ENCODE results near the gene SLCO2A1.

The SLCO2A1 gene

DNA sequence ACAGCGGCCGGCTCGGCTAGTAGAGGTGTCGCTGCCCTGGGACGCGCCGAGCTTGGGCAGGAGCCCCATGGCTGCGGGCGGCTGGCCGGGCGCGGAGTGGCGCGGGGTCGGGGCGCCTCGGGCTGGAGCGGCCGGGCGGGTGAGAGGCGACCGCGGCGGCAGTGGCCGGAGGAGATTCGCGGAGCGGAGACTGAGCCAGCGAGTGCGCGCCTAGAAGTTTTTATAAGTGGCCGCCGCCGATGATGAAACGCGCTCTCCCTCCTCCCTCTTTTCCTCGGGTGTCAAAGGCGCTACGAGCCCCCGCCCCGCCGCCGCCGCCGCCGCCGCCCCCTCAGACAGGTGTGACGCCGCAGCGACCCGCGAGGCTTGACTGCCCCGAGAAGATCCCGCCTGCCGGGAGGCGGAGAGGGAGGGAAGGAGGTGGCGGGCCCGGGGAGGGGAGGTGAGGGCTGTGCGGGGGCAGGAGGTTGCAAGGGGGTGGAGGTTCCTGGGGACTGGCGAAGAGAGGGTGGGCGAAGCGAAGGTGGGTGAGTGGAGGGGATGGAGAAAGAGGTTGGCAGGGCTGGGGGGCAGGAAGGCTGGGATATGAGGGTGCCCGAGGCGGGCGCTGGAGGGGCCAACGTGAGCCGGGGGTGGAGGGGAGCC lies at the start of gene SLCO2A1:
Gene SLCO2A1 (minus strand): TSS at position 192 of the 645 bp plus-strand sequence. CDS start 123 bp downstream, at position 69.
- no peak for DNase-seq (ENCODE audit: low read depth, low spot score)
- Histone ChIP-seq H3K27ac (ENCODE audit: low read length) (no peak within 1 kb of the TSS), H3K4me3 (ENCODE audit: low read length) (peak within 1 kb of the TSS; percentile 71; the same call in 1 of the 2 replicates), H3K9me3 (ENCODE audit: control insufficient read depth, insufficient read depth, low read length) (no peaks in the 10 kb centered on the region), H3K36me3 (ENCODE audit: control insufficient read depth, insufficient read depth, low read length) (no peaks in the 10 kb centered on the region), H3K4me1 (ENCODE audit: control insufficient read depth, insufficient read depth, low read length) (no peaks in the 10 kb centered on the region), H3K27me3 (ENCODE audit: control insufficient read depth, insufficient read depth, low read length) (peaks cover 11% of the 10 kb centered on the region; the same call in 1 of the 2 replicates)
- no CpG with 5 or more reads among the region's 67 CpGs for WGBS (ENCODE audit: insufficient coverage, insufficient read length)

DNA sequence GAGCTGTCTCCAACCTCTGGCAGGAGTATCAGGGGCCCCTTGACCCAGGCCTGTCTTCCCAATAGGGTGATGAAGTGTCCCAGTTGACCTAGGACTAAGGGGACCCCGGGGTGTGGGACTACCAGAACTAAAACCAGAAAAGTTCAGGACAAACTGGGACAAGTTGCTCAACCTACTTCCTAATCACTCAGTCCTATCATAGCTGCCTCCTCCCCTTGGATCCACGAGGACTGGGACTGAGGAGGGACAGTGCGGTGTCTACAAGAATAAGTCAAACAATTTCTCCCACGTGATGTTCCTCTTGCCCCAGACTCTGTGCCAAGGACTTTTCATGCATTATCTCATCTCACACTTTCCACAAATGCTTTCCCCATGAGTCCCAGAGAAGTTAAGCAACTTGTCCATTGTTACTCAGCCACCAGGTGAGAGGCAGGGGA lies 49.4 kb upstream of the SLCO2A1 start:
- no peaks in the 10 kb centered on the region for H3K4me1 ChIP-seq (ENCODE audit: control insufficient read depth, insufficient read depth, low read length)
- H3K4me3 ChIP-seq (ENCODE audit: low read length) = no peak overlapping the region
- H3K36me3 ChIP-seq (ENCODE audit: control insufficient read depth, insufficient read depth, low read length) = no peaks in the 10 kb centered on the region
- no peak overlapping the region for H3K27ac ChIP-seq (ENCODE audit: low read length)
- H3K27me3 ChIP-seq (ENCODE audit: control insufficient read depth, insufficient read depth, low read length) = no peaks in the 10 kb centered on the region
- DNase-seq (ENCODE audit: low read depth, low spot score) = no peak
- no CpG with 5 or more reads among the region's 4 CpGs for WGBS (ENCODE audit: insufficient coverage, insufficient read length)
- no peaks in the 10 kb centered on the region for H3K9me3 ChIP-seq (ENCODE audit: control insufficient read depth, insufficient read depth, low read length)

DNA sequence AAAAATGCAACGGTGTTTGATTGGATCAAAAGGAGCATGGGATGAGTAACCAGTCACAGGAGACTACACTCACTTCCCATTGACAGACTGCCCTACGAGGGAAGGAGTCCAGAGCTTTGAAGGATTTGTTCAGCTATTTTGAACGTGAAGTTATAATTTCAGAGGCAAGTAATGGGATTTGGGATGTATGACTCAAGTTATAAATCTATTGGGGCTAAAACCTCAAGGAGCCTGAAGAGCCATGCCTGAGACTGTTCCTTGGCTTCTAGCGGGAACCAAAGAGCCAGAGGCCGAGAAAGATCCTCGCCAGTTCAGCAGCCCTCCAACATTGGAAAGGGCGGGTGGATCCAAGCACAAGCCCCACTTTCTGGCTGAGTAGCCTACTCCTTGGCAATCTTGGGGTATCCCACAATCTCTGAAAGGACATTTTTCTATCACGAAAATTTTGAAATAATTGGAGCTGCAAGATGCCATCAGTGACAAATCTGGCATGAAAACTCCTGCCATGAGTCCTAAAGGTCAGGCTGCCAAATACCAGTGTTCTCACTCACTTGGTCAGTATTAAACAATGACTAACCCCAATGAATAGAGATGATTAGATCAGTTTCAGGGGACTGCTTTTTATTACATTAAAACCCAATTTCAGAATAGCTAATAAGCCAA lies 48.6 kb upstream of the SLCO2A1 start:
- no peak overlapping the region for H3K4me3 ChIP-seq (ENCODE audit: low read length)
- H3K9me3 ChIP-seq (ENCODE audit: control insufficient read depth, insufficient read depth, low read length) = no peaks in the 10 kb centered on the region
- H3K4me1 ChIP-seq (ENCODE audit: control insufficient read depth, insufficient read depth, low read length) = no peaks in the 10 kb centered on the region
- no peak for DNase-seq (ENCODE audit: low read depth, low spot score)
- no peaks in the 10 kb centered on the region for H3K27me3 ChIP-seq (ENCODE audit: control insufficient read depth, insufficient read depth, low read length)
- no peak overlapping the region for H3K27ac ChIP-seq (ENCODE audit: low read length)
- H3K36me3 ChIP-seq (ENCODE audit: control insufficient read depth, insufficient read depth, low read length) = no peaks in the 10 kb centered on the region
- no CpG with 5 or more reads among the region's 8 CpGs for WGBS (ENCODE audit: insufficient coverage, insufficient read length)

DNA sequence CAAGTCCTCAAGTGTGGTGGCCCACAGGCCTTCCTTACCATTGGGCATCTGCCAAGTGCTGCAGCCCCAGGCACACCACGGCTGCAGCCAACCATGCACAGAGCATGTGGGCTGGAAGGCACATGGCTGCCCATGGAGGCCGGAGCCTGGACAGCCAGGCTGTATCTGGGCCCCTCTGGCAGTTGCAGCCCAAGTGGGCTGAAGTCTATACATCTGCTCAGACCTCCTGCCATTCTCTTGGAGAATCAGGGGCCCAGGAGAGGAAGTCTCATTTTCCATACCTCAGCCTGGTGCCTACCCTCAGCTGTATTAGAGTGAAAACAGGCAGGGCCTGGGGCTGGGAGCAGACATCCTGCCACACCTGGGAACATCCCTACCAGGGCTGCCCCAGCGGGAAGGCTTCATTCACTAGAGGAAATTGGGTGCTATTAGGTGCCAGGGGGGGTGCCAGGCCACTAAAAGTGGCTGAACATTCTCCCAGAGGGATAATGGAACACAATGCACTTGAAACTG lies 48.0 kb upstream of the SLCO2A1 start:
- no peak overlapping the region for H3K4me3 ChIP-seq (ENCODE audit: low read length)
- H3K4me1 ChIP-seq (ENCODE audit: control insufficient read depth, insufficient read depth, low read length) = no peaks in the 10 kb centered on the region
- no peaks in the 10 kb centered on the region for H3K36me3 ChIP-seq (ENCODE audit: control insufficient read depth, insufficient read depth, low read length)
- H3K27ac ChIP-seq (ENCODE audit: low read length) = no peak overlapping the region
- no peaks in the 10 kb centered on the region for H3K27me3 ChIP-seq (ENCODE audit: control insufficient read depth, insufficient read depth, low read length)
- WGBS (ENCODE audit: insufficient coverage, insufficient read length) = no CpG with 5 or more reads among the region's 3 CpGs
- H3K9me3 ChIP-seq (ENCODE audit: control insufficient read depth, insufficient read depth, low read length) = no peaks in the 10 kb centered on the region
- DNase-seq (ENCODE audit: low read depth, low spot score) = no peak

DNA sequence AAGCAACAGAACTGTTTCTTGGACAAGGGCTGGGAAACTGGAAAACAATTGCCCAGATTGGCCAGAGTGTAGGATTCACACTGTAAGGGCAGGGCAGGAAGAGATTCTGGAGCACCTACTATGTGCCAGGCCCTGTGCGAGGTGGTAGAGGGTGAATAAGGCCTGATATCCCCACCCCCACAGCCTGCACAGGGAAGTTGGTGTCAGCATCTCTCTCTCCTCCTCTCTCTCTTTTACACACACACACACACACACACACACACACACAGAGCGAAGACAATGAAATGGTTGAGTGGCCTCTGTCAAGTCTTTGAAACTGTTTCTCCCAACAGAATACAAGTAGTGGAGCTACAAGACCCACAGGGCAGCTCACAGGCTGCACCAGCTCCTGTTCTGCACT lies 47.1 kb upstream of the SLCO2A1 start:
- Histone ChIP-seq H3K4me3 (ENCODE audit: low read length) (no peak overlapping the region), H3K4me1 (ENCODE audit: control insufficient read depth, insufficient read depth, low read length) (no peaks in the 10 kb centered on the region), H3K27ac (ENCODE audit: low read length) (no peak overlapping the region), H3K27me3 (ENCODE audit: control insufficient read depth, insufficient read depth, low read length) (no peaks in the 10 kb centered on the region), H3K9me3 (ENCODE audit: control insufficient read depth, insufficient read depth, low read length) (no peaks in the 10 kb centered on the region), H3K36me3 (ENCODE audit: control insufficient read depth, insufficient read depth, low read length) (no peaks in the 10 kb centered on the region)
- WGBS (ENCODE audit: insufficient coverage, insufficient read length) = no CpG with 5 or more reads among the region's 2 CpGs
- DNase-seq (ENCODE audit: low read depth, low spot score) = no peak

DNA sequence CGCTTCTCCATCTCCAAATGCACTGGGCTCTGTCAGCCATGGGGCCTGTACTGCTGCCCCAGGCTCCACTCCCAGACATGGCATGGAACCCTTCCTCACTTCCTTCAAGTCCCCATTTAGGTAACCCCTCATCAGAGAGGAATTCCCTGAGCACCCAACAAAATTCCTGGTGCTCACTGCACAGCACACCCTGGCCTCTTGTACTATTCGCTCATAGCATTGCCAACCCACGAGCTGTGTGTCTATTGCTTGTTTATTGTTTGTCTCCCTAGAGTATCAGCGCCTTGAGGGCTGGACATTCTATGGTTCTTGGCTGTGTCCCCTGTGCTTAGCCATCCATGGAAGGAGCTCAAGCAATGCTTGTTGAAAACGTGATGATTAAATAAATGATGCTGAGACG lies 46.1 kb upstream of the SLCO2A1 start:
- Histone ChIP-seq H3K4me3 (ENCODE audit: low read length) (no peak overlapping the region), H3K27me3 (ENCODE audit: control insufficient read depth, insufficient read depth, low read length) (no peaks in the 10 kb centered on the region), H3K4me1 (ENCODE audit: control insufficient read depth, insufficient read depth, low read length) (no peaks in the 10 kb centered on the region), H3K9me3 (ENCODE audit: control insufficient read depth, insufficient read depth, low read length) (no peaks in the 10 kb centered on the region), H3K36me3 (ENCODE audit: control insufficient read depth, insufficient read depth, low read length) (no peaks in the 10 kb centered on the region), H3K27ac (ENCODE audit: low read length) (no peak overlapping the region)
- WGBS (ENCODE audit: insufficient coverage, insufficient read length) = no CpG with 5 or more reads among the region's 6 CpGs
- DNase-seq (ENCODE audit: low read depth, low spot score) = no peak

DNA sequence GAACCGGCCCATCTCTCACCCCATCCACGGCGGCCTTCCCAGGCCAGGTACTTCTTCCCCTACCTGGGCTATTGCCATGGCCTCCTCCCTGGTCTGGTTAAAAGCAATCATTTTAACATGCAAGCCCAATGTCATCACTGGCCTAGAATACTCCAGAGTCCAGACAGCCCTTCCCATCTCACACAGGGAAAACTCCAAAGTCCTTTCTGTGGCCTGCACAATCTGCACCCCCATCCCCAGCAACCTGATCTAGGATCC lies 45.8 kb upstream of the SLCO2A1 start:
- Histone ChIP-seq H3K36me3 (ENCODE audit: control insufficient read depth, insufficient read depth, low read length) (no peaks in the 10 kb centered on the region), H3K4me1 (ENCODE audit: control insufficient read depth, insufficient read depth, low read length) (no peaks in the 10 kb centered on the region), H3K27ac (ENCODE audit: low read length) (no peak overlapping the region), H3K27me3 (ENCODE audit: control insufficient read depth, insufficient read depth, low read length) (no peaks in the 10 kb centered on the region), H3K9me3 (ENCODE audit: control insufficient read depth, insufficient read depth, low read length) (no peaks in the 10 kb centered on the region), H3K4me3 (ENCODE audit: low read length) (no peak overlapping the region)
- DNase-seq (ENCODE audit: low read depth, low spot score) = no peak
- WGBS (ENCODE audit: insufficient coverage, insufficient read length) = no CpG with 5 or more reads among the region's 3 CpGs

DNA sequence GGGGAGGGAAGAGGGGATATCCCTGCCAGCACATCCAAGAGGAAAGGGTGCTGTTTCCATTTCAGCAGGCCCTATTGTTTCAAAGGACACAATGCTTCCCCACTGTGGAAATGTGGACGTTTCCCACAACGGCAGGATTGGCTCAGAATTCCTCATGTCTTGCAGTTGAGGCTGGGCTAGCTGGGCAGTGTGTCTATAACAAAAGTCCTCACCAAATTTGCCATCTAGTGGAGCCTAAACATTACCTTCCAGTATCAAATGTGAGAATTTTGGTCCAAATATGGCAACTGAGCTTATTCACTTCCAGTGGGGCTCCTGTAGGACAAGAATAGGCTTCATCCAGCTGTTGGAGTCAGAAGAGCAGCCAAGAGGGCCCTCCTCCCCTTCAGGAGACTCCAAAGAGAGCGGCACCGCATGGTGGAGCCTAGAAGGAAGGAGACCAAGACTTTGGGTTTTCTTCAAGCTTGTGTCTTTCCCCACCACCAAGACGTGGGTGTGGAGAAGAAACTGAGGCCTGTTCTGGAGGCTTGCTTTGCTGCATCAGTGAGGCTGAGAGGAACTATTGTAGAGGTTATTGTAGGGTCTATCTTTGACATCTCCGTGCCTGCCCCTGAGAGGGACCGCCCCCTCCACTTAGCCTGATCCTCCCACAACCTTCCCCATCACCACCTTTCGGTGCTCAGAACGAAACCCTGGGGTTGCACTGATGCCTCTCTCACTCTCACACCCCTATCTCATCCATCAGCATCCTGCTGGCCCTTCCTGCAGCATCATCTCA lies 45.3 kb upstream of the SLCO2A1 start:
- WGBS (ENCODE audit: insufficient coverage, insufficient read length) = no CpG with 5 or more reads among the region's 9 CpGs
- Histone ChIP-seq H3K27me3 (ENCODE audit: control insufficient read depth, insufficient read depth, low read length) (no peaks in the 10 kb centered on the region), H3K36me3 (ENCODE audit: control insufficient read depth, insufficient read depth, low read length) (no peaks in the 10 kb centered on the region), H3K27ac (ENCODE audit: low read length) (no peak overlapping the region), H3K4me3 (ENCODE audit: low read length) (no peak overlapping the region), H3K9me3 (ENCODE audit: control insufficient read depth, insufficient read depth, low read length) (no peaks in the 10 kb centered on the region), H3K4me1 (ENCODE audit: control insufficient read depth, insufficient read depth, low read length) (no peaks in the 10 kb centered on the region)
- DNase-seq (ENCODE audit: low read depth, low spot score) = no peak

DNA sequence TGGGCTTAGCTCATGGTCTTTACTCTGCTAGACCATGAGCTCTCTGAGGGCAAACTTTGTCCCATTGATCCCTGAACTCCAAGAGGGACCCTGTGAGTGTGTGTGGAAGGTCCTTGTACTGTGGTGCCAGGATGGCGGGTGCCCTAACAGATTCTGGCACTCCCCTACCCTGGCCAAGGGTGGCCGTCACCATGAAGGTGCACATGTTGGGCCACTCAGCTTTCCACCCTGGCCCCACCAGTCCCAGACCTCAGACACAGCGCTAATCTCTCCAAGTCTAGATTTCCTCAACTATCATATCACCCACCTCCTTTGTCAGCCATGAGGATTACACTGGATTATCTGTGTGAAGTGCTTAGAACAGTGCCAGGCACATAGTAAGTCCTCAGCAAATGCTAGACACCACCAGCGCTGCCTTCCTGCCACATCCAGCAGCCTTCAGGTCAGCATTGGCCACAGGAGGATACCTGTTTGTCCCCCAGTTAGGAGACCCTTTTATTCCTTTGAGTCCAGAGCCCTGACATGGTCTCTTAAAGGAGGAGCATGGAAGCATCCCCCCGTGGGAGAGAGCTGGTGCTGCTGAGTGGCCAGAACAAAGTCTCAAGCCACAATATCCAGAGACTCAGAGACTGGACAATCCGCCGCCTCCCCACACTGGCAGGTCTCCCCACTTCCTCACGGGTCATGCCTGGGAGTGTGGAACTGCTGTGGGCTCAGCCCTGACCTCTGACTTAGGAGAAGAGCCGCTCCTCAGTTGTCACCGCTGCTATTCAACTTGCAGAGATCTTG lies 44.5 kb upstream of the SLCO2A1 start:
- no peak overlapping the region for H3K4me3 ChIP-seq (ENCODE audit: low read length)
- WGBS (ENCODE audit: insufficient coverage, insufficient read length) = no CpG with 5 or more reads among the region's 10 CpGs
- no peaks in the 10 kb centered on the region for H3K27me3 ChIP-seq (ENCODE audit: control insufficient read depth, insufficient read depth, low read length)
- no peaks in the 10 kb centered on the region for H3K4me1 ChIP-seq (ENCODE audit: control insufficient read depth, insufficient read depth, low read length)
- DNase-seq (ENCODE audit: low read depth, low spot score) = no peak
- H3K9me3 ChIP-seq (ENCODE audit: control insufficient read depth, insufficient read depth, low read length) = no peaks in the 10 kb centered on the region
- H3K27ac ChIP-seq (ENCODE audit: low read length) = no peak overlapping the region
- H3K36me3 ChIP-seq (ENCODE audit: control insufficient read depth, insufficient read depth, low read length) = no peaks in the 10 kb centered on the region

DNA sequence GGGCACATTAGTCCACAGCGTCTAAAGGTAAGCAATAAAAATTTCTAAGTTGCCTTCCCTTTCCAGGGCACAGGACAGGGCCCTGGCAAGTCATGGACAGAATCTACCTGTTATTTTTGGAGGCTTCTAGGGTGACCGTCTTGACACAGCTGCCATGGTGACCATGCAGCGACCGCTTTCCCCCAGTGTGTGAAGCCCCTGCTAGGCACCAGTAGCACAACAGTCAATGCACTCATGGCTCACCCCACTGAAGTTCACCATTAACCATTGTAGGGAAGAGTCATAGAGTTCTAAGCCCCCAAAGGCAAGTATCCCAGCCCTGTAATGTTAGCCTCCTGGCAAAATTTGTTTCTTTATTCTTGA lies 43.8 kb upstream of the SLCO2A1 start:
- Histone ChIP-seq H3K9me3 (ENCODE audit: control insufficient read depth, insufficient read depth, low read length) (no peaks in the 10 kb centered on the region), H3K4me3 (ENCODE audit: low read length) (no peak overlapping the region), H3K36me3 (ENCODE audit: control insufficient read depth, insufficient read depth, low read length) (no peaks in the 10 kb centered on the region), H3K27ac (ENCODE audit: low read length) (no peak overlapping the region), H3K4me1 (ENCODE audit: control insufficient read depth, insufficient read depth, low read length) (no peaks in the 10 kb centered on the region), H3K27me3 (ENCODE audit: control insufficient read depth, insufficient read depth, low read length) (no peaks in the 10 kb centered on the region)
- DNase-seq (ENCODE audit: low read depth, low spot score) = no peak
- no CpG with 5 or more reads among the region's 4 CpGs for WGBS (ENCODE audit: insufficient coverage, insufficient read length)

All from iPS DF 6.9 (cell line).